HG02852 (cell line): Measurements from ENCODE around the gene CRAMP1.
"Not testable (repeated sequence)": the region's sequence is repeated elsewhere in the genome, so short reads cannot be mapped to it uniquely, and the experiment has no call there.

ENCODE experiments used
- ATAC-seq: cut with Tn5 transposase; IDR thresholded peaks from one replicate; pipeline ENCODE4 v1.9.1; 2021; ENCODE audit warnings: mild to moderate bottlenecking, moderate library complexity; ENCODE audit not compliant: unreplicated experiment

CRAMP1 gene

DNA sequence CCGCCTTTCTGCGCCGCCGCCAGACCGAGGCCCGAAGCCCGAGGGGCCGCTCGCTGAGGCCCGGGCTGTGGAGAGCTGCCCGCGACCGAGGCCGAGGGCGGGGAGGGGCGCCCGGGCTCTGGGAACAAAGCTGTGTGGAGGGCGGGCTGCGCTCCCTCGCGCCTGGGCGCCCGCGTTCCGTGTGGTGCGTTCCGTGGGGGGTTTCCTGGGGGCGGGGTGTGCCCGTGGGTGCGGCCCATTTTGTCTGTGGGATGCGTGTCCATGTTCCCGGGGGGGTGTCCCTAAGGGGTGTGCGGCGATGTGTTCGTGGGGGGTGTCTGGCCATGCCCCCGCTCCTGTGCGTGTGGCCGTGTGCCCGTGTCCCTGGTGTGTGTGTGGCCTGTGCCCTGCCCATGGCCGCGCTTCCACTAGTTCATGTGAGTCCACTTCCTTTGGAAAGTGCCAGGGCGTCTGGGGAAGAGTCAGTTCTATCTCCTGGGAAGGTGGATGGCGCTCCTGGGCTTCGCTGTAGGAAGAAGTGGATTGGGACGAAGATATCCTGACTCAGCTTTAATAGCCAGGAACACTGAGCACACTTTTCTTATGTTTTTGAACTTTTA, 66.4 kb downstream of the CRAMP1 start:
- ATAC-seq = peak; percentile 5

DNA sequence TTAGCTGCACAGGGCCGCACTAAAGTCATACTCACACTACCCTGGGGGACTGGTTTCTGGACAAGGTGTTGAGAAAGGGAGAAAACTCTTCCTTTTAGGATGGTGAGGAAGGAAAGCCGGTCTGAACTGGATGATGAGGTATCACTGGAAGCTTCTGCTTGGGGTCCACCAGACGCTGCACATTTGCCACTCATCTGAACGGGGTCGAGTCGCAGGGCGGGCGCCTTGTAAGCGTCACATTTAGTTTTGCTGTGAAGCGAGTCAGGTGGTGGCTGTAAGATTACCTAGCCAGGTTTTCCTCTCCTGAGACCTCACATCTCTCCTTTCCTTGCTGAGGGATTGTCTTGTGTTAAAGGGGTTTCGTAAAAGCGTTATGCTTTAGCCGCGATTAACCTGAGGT, 68.2 kb downstream of the CRAMP1 start:
- no peak for ATAC-seq

DNA sequence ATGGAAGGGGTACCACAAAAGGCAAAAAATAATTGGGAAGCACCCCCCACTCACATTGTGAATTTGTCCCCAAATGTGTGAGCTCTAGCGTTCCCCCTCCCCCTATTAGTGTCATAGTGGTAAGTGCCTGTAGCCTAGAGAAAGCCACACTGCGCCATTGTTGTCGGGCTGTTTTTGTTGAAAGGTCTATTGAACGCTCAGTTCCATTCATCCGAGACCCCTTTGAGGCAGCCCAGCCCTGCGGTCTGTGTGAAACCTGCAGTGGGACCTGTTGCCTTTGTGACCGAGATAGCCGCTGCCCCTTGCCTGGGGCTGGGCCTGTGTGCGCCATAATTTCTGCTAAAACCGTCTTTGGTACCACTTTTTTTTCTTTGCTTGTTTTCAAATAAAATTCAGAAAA, 68.9 kb downstream of the CRAMP1 start:
- no peak for ATAC-seq

DNA sequence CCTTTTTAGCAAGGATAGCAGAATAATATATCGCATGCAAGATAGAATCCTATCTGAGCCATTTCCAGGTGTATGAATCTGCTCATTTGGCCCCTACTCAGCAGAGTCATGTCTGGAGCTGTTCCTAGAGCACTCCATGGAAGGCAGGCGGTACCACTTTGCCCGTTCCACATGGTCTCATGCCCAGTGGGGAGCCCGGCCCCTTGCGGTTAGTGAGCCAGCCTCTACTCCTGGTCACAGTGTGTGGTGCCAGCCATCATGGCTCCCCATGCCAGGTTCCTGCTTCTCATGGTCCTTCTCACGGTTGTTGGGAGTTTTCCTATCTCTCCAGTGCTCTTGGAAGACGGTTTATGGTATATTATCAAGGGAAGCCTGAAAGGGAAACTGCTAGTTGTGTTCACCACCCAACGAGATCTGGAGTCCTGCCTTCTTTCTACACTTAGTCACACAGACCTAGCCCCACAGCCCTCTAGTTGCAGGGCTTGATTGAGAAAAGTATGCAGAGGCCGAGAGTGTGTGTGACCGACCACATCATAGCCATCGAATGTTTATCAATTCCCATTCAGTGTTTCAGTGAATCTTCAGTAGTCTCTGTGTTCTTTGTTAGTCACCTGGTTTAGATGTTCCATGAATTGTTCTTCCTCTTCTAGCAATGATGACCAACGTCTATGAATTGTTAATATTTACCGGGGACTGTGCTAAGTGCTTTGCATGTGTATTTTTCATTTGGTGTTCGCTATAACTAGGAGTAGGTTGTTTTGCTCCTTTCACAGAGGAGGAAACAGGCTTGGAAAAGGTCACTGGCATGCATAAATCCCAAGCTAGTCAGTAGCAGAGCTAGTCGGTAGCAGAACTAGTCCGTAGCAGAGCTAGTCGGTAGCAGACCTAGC, 75.5 kb downstream of the CRAMP1 start:
- no peak for ATAC-seq

DNA sequence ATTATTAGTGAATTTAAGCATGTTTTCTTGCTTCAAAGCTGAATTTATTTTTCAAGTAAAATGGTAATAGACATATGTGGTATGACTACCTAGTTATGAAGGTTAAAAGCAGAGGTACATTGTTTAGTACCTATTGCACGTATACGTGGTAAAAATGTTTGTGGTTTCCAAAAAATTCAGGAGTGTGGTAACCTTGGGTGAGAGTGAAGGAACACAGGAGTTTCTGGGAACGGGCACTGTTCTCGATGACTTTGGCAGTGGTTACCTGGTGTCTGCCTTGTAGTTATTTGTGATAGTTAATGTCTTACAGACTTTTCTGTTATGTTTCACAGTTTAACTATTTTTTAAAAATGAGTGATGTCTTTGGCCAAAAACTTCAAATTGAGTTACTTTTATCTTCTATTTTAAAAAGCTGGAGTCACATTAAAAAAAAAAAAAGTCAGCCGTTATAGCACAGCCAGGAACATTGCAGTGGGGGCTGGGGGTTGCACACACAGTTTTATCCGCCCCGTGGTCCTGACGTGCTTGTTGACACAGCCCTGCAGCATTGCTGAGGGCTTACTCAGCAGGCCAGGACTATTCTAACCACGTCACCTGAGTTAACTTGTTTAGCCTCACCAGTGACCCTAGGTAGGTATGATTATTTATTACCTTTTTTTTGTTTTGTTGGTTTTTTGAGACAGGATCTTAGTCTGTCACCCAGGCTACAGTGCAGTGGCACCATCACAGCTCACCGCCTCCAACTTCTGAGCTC, 76.8 kb downstream of the CRAMP1 start:
- no peak for ATAC-seq

DNA sequence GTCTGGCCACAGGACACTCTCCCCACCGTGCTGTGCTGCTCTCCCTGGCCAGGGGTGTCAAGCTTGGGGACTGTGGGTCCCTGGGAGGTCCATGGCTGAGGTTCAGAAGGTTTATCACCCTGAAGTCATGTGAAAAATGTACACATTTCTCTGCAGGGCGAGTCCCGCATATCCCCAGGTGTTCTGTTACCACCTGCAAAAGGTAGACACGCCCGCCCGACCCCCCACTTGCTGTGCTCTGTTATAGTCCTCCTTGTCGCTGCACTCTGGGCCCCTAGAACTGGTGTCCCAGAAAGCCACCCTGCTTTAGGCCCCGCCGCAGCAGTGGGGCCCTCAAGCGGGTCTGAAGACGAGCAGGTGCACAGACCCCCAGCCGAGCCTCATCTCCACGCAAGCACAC, 77.7 kb downstream of the CRAMP1 start:
- no peak for ATAC-seq

GRCh38 chr16:1690810-1691209, 78.7 kb downstream of the CRAMP1 start:
- ATAC-seq = no peak

- ATAC-seq = no peak
Observed at GRCh38 chr16:1691276-1691675, 79.1 kb downstream of the CRAMP1 start.

DNA sequence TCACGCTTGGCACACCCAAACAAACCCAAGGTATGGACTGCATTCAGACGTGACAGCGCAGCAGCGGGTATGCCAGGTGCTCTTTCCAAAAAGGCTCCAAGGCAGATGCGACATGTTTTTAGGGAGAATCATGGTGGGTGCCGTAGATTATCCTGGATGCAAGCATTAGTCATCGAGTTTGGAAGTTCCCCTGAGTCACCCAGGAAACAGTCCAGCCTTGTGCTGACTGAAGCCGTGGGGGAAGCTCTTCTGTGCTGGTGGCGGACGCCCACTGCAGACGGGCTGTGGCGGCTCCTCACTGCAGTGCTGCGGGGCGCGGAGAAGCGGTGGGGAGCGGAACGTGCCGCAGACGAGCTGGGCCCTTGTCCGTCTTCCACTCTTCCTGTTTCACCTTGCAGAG, 79.8 kb downstream of the CRAMP1 start:
- no peak for ATAC-seq

DNA sequence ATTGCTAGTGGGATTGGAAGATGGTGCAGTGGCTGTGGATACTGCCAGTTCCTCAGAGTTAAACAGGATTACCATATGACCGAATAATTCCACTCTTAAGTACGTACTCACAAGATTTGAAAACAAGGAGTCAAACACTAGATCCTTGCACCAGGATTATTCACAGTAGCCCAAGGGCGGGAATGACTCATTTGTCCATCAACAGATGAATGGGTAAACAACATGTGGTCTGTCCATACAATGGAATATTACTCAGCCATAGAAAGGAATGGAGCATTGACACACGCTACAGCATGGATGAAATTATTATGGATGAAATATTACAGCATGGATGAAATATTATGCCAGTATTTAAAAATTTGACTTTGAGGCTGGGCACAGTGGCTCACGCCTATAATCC, 84.7 kb downstream of the CRAMP1 start:
- ATAC-seq = no peak

GRCh38 chr16:1698680-1699079, 86.5 kb downstream of the CRAMP1 start:
- no peak for ATAC-seq

- ATAC-seq = no peak
Observed at GRCh38 chr16:1700246-1700645, 88.1 kb downstream of the CRAMP1 start.

- ATAC-seq = no peak
Observed at GRCh38 chr16:1701216-1701878, 89.2 kb downstream of the CRAMP1 start.

GRCh38 chr16:1705324-1705687, 93.1 kb downstream of the CRAMP1 start:
- ATAC-seq = not testable (repeated sequence)

DNA sequence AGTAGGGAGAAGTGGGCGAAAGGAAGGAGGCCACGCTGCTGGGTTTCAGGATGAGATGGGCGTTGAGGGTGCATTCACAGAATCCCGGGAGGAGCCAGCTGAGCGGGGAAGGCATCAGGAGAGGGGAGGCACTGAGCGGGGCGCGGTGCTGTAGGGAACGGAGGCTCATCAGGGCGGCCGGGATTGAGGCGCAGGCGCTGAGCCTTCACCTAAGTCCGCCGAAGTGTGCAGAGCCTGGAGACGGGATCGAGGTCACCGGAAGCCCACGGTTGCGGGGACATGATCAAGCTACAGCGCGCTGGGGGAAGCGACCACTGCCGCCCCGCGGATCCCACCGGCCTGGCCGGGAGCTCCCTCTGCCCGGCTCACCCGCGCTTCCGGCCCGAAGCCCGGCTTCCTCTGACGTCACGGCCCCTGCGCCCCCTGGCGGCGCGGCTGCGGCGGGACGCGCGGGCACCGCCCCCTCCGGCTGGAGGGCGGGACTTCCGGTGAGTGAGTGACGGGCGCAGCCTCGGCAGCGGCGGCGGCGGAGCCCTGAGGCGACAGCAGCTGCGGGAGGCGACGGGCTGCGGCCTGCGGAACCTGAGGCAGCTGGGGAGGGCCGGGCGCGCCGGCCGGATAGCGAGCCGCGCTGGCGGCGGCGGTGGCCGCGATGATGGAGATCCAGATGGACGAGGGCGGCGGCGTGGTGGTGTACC, 93.7 kb downstream of the CRAMP1 start, which contains the start of gene MAPK8IP3:
Gene MAPK8IP3, plus strand, starts transcription at position 508 of the 698 bp plus-strand sequence. Its CDS starts 145 bp downstream, at position 653.
- ATAC-seq = peak; percentile 82

GRCh38 chr16:1706386-1707192, 94.4 kb downstream of the CRAMP1 start:
- ATAC-seq = peak; percentile 13

DNA sequence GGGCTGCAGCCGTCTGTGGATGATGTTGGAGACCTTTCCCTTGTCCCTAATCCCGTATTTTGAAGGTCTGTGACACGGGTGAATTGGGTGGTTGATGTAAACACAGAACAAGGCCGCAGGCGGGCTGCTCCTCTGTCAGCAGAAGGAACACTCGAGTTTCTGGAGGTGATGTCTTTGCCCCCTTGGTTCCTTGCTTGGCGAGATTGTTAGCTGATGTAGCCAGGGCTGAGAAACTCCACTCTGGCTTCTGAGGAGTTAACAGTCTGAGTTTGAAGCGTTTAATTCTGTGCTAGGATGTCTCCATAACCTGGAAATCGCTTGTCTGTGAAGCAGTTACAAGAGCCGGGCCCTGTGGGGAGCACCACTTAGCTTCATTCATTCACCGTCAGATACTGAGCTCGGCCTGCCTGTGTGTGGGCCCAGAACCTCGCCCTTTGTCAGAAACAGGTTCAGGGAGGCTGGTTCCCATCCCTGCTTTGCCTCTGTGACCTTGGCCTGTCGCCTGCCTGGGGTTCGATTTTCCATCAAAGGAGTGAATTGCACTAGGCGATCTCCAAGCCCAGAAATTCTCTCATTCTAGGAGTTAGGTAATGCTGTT, 95.1 kb downstream of the CRAMP1 start:
- no peak for ATAC-seq

DNA sequence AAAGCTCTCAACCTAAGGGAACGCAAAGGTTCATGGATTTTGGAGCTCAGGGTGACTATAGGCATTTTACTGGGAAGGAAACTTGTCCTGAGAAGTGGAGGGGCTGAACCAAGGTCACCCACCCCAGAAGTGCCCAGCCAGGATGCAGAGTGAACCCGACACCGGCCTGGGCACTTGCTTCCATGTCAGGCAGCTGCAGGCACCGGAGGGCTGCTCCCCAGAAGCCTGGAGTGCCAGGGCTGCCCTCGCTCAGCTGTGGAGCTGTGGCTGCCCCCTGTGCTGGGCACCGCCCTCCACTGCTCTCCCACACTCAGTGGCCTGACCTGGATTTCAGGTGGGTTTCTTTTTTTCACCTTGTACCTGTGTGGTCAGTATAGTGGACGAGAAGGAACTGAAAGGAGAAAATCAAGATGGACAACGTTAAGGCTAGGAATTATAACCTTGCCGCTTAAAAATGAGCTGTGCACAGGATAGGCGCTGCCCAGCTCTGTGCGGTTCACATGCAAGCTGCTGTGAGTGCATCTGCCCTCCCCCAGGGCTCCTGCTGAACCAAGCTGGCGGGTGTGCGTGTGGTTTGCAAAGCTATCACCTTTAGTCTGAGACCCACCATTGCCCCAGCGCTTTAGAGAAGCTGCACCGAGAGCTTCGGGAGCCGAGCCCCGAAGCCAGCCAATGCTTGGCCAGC, 96.1 kb downstream of the CRAMP1 start:
- ATAC-seq = no peak

DNA sequence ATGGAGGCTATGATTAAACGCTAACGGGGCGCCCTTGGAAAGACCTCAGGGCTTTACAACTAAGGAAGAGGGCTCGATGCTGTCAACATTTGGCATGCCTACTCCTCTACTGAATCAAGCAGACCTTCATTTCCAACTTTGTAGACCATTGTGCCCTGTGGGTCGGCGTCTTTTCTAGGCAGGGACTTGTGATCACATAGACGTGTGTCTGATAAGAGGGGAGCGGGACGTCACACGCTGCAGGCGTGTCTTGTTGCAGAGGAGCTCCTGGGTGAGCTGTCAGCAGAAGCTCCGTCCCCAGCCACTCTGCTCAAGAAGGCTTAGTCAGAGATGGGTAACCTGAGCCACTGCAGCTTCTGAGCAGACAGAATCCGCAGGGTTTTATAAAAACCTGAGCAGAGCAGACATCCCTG, 96.6 kb downstream of the CRAMP1 start:
- no peak for ATAC-seq
